RWPE2 (cell line): ENCODE results near the gene ZMYND11.
A peak's percentile ranks its signal among the peaks of the same experiment; 100 is the strongest.

Source experiments
- ATAC-seq: fragments of 200-7000 bp; cut with Tn5 transposase; 3 replicates; pipeline ENCODE4 v1.9.1; 2021; ENCODE audit warnings: low read depth
- DNase-seq: peaks from one replicate; pipeline ENCODE4 v3.0.0-alpha.2; 2020; ENCODE audit warnings: low spot score
- H3K27ac ChIP-seq: fragments of 450-650 bp; 2 replicates; pipeline ENCODE4 v1.5.1; 2017; ENCODE audit warnings: mild to moderate bottlenecking; ENCODE audit not compliant: poor library complexity, severe bottlenecking
- H3K27me3 ChIP-seq: fragments of 250-450 bp; sonication (Bioruptor Pico); 2 replicates; pipeline ENCODE4 v1.5.1; 2021; ENCODE audit warnings: mild to moderate bottlenecking, moderate library complexity; ENCODE audit not compliant: insufficient read depth, poor library complexity, severe bottlenecking
- H3K36me3 ChIP-seq: fragments of 250-450 bp; sonication (Bioruptor Pico); 2 replicates; pipeline ENCODE4 v1.5.1; 2020; ENCODE audit warnings: low read depth, mild to moderate bottlenecking, moderate library complexity
- H3K4me1 ChIP-seq: fragments of 250-450 bp; sonication (Bioruptor Pico); 2 replicates; pipeline ENCODE4 v1.5.1; 2021; ENCODE audit warnings: mild to moderate bottlenecking, moderate library complexity; ENCODE audit not compliant: insufficient read depth, poor library complexity, severe bottlenecking
- H3K4me3 ChIP-seq: fragments of 250-450 bp; sonication (Bioruptor Pico); 2 replicates; pipeline ENCODE4 v1.5.1; 2021; ENCODE audit warnings: mild to moderate bottlenecking, moderate library complexity; ENCODE audit not compliant: severe bottlenecking
- H3K9me3 ChIP-seq: fragments of 250-450 bp; sonication (Bioruptor Pico); 2 replicates; pipeline ENCODE4 v1.5.1; 2021; ENCODE audit warnings: mild to moderate bottlenecking, moderate library complexity; ENCODE audit not compliant: severe bottlenecking
- TF ChIP-seq, protein P1 (sequence below): fragments of 450-650 bp; IDR thresholded peaks from one replicate; pipeline ENCODE4 v1.5.1; 2017; ENCODE audit warnings: mild to moderate bottlenecking, moderate library complexity; ENCODE audit not compliant: poor library complexity, severe bottlenecking

Gene ZMYND11

DNA sequence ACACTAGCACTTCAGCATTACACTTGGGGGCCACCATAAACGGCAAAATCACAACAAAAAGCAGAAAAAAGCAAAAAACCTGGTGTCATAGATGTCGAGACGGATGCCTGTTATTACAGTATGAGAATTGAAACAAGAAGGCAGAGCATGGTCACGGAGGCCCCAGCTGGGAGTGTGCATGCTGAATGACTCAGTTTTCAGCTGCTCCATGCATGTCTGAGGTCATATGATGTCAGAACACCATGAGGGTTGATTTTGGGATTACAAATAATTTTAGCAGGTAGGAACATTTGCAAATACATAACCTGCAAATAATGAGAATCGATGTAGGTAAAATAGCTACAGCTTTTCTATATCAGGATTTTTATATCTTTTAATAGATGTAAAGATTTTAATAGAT, 19.1 kb downstream of the ZMYND11 start:
- H3K27me3 ChIP-seq, result no peaks in the 10 kb centered on the region
- DNase-seq (no peak), ATAC-seq (no peak)
- H3K36me3 ChIP-seq, result no peaks in the 10 kb centered on the region
- TF ChIP-seq, protein P1, sequence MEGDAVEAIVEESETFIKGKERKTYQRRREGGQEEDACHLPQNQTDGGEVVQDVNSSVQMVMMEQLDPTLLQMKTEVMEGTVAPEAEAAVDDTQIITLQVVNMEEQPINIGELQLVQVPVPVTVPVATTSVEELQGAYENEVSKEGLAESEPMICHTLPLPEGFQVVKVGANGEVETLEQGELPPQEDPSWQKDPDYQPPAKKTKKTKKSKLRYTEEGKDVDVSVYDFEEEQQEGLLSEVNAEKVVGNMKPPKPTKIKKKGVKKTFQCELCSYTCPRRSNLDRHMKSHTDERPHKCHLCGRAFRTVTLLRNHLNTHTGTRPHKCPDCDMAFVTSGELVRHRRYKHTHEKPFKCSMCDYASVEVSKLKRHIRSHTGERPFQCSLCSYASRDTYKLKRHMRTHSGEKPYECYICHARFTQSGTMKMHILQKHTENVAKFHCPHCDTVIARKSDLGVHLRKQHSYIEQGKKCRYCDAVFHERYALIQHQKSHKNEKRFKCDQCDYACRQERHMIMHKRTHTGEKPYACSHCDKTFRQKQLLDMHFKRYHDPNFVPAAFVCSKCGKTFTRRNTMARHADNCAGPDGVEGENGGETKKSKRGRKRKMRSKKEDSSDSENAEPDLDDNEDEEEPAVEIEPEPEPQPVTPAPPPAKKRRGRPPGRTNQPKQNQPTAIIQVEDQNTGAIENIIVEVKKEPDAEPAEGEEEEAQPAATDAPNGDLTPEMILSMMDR, result no peak
- no peak overlapping the region for H3K27ac ChIP-seq
- no peak overlapping the region for H3K4me3 ChIP-seq
- H3K9me3 ChIP-seq, result no peaks in the 10 kb centered on the region
- H3K4me1 ChIP-seq, result no peaks in the 10 kb centered on the region

DNA sequence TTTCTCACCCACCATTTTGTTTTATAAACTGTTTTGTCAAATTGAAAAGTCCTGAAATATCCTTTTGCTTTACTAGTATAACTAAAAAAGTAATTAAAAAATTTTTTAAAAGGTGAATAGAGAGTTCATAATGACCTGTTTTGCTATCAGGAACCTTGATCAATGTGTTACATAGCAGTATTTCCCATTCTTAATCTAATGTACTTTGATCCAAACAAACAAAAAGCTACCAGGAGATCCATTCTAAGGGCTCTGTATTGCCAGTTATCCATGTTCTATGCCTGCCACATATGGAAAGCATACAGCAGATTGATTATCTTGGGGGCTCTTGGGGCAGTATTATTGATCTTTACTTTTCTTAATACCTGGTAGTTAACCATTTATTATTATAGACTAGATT, 32.1 kb downstream of the ZMYND11 start:
- TF ChIP-seq, protein P1, result no peak
- Histone ChIP-seq H3K36me3 (no peaks in the 10 kb centered on the region), H3K27me3 (no peaks in the 10 kb centered on the region), H3K4me3 (no peak overlapping the region), H3K9me3 (peaks cover 2% of the 10 kb centered on the region), H3K27ac (no peak overlapping the region), H3K4me1 (no peaks in the 10 kb centered on the region)
- DNase-seq (no peak), ATAC-seq (no peak)

DNA sequence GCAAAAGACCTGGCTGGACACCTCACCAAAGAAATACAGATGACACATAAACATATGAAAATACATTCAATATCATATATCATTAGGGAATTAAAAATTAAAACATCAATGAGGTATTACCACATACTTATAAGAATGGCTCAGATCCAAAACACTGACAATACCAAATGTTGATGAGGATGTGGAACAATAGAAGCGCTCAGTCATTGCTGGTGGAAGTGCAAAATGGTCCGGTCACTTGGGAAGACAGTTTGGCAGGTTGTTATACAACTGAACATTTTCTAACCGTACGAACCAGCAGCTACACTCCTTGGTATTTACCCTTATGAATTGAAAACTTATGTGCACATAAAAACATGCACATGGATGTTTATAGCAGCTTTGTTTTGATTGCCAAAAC, 38.5 kb downstream of the ZMYND11 start:
- ATAC-seq (no peak), DNase-seq (no peak)
- Histone ChIP-seq H3K27me3 (no peaks in the 10 kb centered on the region), H3K27ac (no peak overlapping the region), H3K36me3 (no peaks in the 10 kb centered on the region), H3K4me1 (no peaks in the 10 kb centered on the region), H3K9me3 (peaks cover 2% of the 10 kb centered on the region), H3K4me3 (no peak overlapping the region)
- TF ChIP-seq, protein P1, result no peak

DNA sequence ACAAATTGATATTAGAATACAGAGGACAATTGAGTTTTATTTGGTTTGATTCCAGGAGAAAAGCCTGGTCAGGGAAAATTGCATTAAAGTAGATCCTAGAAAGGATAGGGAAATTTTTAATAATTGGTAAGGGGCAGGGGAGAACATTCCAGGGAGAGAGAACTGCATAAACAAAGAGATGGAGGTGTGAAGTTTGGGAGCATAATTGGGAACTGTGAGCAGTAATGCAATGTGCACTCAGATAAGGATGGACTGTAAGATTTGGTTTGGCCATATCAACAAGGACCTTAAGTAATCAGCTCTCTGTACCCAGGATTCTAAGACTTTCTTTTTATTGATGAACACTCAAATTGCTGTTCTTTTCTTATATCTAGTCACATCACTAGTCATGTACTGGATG, 41.4 kb downstream of the ZMYND11 start:
- TF ChIP-seq, protein P1, result no peak
- ATAC-seq (no peak), DNase-seq (no peak)
- no peak overlapping the region for H3K27ac ChIP-seq
- peaks cover 12% of the 10 kb centered on the region for H3K36me3 ChIP-seq
- H3K27me3 ChIP-seq, result no peaks in the 10 kb centered on the region
- no peak overlapping the region for H3K4me3 ChIP-seq
- no peaks in the 10 kb centered on the region for H3K4me1 ChIP-seq
- H3K9me3 ChIP-seq, result peaks cover 2% of the 10 kb centered on the region

DNA sequence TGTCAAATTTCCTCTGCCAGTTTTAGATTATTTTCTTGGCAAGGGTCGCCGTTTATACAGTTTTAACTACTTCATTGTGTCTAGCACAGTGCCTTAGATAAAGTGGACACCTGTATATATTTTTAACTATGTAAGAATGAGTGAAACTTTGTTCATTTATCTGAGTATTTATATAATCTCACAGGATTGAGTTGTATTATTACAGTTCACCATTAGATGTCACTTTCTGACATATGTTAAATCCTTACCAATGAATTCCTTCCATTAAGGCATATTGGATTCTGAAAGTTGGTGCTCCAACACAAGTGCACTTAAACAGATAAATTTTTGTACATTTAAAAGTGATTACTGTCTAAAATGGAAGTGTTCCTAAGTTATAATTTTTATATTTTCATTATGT, 43.0 kb downstream of the ZMYND11 start:
- Histone ChIP-seq H3K36me3 (peaks cover 12% of the 10 kb centered on the region), H3K4me1 (no peaks in the 10 kb centered on the region), H3K27me3 (no peaks in the 10 kb centered on the region), H3K4me3 (no peak overlapping the region), H3K27ac (no peak overlapping the region), H3K9me3 (no peaks in the 10 kb centered on the region)
- ATAC-seq, result no peak
- TF ChIP-seq, protein P1, result peak; percentile 63
- DNase-seq, result no peak
